ENCODE data around the gene KRTAP1-3.
A peak's percentile ranks its signal among the peaks of the same experiment; 100 is the strongest.
"Not testable (repeated sequence)": the region's sequence is repeated elsewhere in the genome, so short reads cannot be mapped to it uniquely, and the experiment has no call there.

The KRTAP1-3 gene, protein sequence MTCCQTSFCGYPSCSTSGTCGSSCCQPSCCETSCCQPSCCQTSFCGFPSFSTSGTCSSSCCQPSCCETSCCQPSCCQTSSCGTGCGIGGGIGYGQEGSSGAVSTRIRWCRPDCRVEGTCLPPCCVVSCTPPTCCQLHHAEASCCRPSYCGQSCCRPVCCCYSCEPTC

GRCh38 chr17:41034346-41034935, at the start of gene KRTAP1-3:
Gene KRTAP1-3 (minus strand): TSS chr17:41034874. CDS start chr17:41034821, 53 bp downstream.
- DNase-seq: peak in 2 of 3 experiments; percentile 50 to 86

- not testable (repeated sequence) for DNase-seq
Measured at GRCh38 chr17:41084100-41084856, 49.6 kb upstream of the KRTAP1-3 start, which contains the start of gene KRTAP4-7. Gene KRTAP4-7 (plus strand): TSS chr17:41084150. CDS start chr17:41084207, 57 bp downstream.

GRCh38 chr17:41083427-41083826, 48.8 kb upstream of the KRTAP1-3 start:
- not testable (repeated sequence) for DNase-seq

DNA sequence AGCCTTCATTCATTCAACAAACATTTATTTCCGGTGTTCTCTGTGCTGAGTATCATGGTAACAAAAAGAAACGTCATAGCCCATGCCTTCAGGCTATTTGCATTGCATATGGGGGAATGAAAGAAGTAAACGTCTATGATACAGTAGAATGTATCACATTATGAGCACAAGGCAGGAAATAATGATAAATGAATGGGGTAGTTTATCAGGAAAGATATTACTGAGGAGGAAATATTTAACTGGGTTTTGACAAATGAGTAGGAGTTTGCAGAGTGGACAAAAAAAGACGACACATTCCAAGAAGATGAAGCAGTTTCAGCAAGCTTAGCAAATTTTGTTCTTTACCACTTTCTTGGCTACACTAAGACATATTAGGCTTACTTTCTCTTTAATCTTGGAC, 48.0 kb upstream of the KRTAP1-3 start:
- peak in 1 of 3 experiments; percentile 12 for DNase-seq

DNA sequence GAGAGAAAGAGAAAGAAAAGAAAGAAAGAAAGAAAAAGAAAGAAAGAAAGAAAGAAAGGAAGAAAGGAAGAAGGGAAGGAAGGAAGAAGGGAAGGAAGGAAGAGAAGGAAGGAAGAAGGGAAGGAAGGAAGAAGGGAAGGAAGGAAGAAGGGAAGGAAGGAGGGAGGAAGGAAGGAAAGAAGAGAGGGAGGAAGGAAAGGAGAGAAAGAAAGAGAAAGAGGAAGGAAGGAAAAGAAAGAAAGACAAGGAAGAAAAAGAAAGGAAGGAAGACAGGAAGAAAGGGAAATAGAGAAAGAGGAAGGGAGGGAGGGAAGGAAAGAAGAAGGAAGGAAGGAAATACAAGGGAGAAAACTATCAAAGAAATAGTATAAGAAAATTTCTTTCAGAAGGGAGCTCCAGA, 42.1 kb upstream of the KRTAP1-3 start:
- DNase-seq: no peak

GRCh38 chr17:41073676-41074075, 39.0 kb upstream of the KRTAP1-3 start:
- DNase-seq: no peak

- DNase-seq: peak in 1 of 3 experiments; percentile 24
Measured at GRCh38 chr17:41071606-41072360, 37.1 kb upstream of the KRTAP1-3 start.

- DNase-seq: no peak
Measured at GRCh38 chr17:41069031-41069430, 34.4 kb upstream of the KRTAP1-3 start.

DNA sequence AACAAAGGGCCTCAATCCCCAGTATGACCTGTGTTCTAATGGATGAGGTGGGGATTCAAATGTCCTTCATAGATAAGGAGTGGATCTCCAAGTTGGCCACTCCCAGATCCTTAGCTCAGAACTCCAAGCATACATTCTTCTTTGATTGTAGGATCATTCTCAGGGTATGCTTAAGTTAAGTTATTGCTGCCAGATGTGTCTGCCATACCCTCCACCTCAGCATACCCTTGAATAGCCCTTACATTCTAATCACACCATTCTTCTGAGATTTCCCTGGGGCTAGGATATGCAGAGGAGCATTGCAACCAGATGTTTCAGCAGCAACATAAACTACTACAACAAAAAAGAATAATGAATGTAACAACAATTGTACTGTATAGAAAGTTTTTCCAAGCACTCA, 32.6 kb upstream of the KRTAP1-3 start:
- no peak for DNase-seq

- DNase-seq: no peak
Measured at GRCh38 chr17:41065829-41066624, 31.4 kb upstream of the KRTAP1-3 start, which contains the start of gene KRTAP2-4. Gene KRTAP2-4 (minus strand): TSS chr17:41065879. CDS start chr17:41065845, 34 bp downstream.

GRCh38 chr17:41065016-41065689, 30.5 kb upstream of the KRTAP1-3 start:
- DNase-seq: not testable (repeated sequence)

DNA sequence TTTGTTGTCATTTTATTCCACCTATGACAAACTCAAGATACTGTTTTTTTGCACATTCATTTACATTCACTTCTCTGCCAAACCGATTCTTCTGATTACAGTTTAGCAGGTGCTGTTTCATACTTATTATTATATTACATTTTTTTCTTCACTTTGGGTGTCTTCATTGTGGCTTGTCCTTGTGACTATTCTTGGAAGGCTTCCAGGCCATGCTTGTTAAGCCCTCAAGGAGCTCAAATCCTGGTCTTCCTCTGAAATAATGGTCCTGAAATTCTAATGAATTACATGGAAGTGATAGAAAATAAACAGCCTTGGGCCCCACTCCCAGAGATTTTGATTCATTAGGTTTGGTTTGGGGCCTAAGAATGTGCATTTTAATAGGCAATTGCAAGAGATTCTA, 29.6 kb upstream of the KRTAP1-3 start:
- no peak for DNase-seq

DNA sequence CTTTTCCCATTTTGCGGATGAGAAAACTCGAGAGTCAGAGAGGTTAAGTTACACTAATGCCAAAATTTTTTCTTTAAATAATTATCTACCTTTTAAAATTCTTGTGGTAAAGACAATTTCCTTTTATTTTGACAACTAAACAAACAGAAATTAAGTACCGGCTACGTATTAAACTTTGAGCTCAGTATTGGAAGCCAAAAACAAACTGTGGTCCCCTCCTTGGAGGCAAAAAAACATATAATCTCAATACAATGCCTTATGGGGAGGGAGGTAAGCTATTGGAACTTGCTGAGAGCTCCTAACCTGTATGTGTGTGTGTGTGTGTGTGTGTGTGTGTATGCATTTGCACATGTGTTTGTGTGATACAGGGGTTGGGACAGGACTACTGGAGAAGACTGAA, 28.8 kb upstream of the KRTAP1-3 start:
- DNase-seq: no peak

DNA sequence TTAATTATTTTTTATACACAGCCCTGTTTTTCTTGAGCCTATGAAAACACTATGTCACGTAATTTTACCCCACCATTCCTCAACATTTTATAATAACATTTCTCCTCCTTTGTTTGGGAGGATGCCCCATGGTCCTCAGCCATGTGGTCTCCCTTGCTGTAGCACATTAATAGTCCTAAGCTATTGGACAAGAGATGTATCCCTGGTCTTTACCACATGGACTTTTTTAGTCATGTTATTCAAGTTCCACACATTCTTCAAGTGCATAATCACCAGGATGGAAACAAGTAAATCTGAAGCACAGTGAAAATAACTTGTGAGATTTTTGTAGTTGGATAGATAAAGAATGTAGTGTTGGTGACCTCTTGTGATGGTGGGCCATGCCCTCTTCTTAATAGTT, 27.3 kb upstream of the KRTAP1-3 start:
- no peak for DNase-seq

GRCh38 chr17:41060052-41060604, 25.5 kb upstream of the KRTAP1-3 start, which contains the start of gene KRTAP2-3:
Gene KRTAP2-3 (minus strand): TSS chr17:41060114. CDS start chr17:41060050, 64 bp downstream.
- no peak for DNase-seq

- not testable (repeated sequence) for DNase-seq
Measured at GRCh38 chr17:41059276-41060051, 24.8 kb upstream of the KRTAP1-3 start.

GRCh38 chr17:41058741-41059140, 24.1 kb upstream of the KRTAP1-3 start:
- DNase-seq: no peak

DNA sequence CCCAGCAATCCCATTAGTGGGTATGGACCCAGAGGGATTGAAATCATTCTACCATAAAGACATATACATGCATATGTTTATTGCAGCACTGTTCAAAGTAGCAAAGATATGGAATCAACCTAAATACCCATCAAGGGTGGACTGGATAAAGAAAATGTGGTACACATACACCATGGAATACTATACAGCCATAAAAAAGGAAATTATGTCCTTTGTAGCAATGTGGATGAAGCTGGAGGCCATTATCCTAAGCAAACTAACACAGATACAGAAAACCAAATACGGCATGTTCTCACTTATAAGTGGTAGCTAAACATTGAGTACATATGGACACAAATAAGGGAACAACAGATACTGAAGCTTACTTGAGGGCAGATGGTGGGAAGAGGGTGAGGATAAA, 22.9 kb upstream of the KRTAP1-3 start:
- no peak for DNase-seq

GRCh38 chr17:41055130-41055529, 20.5 kb upstream of the KRTAP1-3 start, which contains the start of gene KRTAP2-2:
Gene KRTAP2-2 (minus strand): TSS chr17:41055230. CDS start chr17:41055211, 19 bp downstream.
- DNase-seq: not testable (repeated sequence)

DNA sequence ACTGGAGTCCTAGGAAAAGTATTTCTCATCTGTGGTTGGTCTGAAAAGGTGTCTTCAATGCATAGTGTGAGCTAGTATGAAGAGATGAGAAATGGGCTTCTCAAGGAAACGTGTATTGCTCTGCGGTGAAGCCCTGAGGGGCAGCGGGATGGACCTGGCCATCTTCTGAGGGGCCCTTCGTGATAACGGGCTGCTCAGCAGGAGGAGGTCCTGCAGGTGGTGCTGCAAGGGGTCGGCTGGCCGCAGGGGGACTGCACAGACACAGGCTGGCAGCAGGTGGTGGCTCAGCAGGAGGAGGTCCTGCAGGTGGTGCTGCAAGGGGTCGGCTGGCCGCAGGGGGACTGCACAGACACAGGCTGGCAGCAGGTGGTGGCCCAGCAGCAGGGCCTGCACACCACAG, 19.9 kb upstream of the KRTAP1-3 start:
- not testable (repeated sequence) for DNase-seq
